Measurements from ENCODE around the gene DHPS.
"Not testable (repeated sequence)": the region's sequence is repeated elsewhere in the genome, so short reads cannot be mapped to it uniquely, and the experiment has no call there.

The DHPS gene

DNA sequence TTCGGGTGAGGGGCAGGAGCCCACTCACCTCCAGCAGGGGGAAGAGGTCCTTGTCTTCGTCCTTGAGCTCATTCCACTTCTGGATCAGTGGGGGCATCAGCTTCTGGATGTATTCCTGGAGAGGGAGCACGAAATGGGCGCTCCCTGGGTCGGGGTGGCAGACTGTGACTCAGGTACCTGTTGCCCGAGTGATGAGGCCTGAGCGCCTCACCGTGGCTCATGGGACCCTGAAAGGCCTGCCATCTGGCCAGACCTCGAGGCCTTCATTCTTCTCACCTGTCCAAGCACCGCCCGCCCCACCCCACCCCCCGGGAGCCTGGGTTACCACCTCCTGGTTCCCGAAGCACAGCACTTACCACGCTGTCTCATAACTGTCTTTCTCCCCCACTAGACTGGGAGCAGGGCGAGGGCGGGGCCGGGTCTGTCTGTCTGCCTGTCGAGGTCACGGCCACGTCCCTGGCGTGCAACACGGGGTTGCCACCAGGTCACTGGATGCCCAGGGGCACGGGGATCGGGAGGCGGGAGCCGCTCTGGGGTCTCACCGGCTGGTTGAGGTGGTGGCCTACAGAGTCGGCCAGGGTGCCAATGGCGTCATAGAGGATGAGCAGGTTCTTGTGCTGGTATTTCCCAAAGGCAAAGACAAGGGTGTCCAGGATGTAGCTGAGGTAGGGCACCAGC, 24.1 kb upstream of the DHPS start:
- FAIRE-seq (no peak), DNase-seq (ENCODE audit: low spot score) (no peak)

DNA sequence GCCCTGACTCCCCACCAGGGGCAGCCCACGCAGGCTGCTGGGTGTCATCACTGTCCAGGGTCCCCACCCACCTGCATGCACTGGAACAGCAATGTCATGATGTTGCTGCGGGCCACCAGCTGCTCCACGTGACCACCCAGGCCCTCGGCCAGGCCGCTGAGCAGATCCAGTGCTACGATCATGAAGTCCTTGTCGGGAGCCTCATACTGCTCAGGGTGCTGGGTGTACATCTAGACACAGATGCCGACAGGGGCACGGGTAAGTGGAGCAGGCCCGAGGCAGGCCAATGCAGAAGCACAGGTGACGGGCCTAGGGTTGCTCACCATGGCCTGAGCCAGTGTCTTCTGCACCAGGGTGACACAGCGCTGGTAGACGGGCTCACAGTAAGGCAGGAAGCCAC, 23.5 kb upstream of the DHPS start:
- no peak for FAIRE-seq
- DNase-seq (ENCODE audit: low spot score), result no peak

DNA sequence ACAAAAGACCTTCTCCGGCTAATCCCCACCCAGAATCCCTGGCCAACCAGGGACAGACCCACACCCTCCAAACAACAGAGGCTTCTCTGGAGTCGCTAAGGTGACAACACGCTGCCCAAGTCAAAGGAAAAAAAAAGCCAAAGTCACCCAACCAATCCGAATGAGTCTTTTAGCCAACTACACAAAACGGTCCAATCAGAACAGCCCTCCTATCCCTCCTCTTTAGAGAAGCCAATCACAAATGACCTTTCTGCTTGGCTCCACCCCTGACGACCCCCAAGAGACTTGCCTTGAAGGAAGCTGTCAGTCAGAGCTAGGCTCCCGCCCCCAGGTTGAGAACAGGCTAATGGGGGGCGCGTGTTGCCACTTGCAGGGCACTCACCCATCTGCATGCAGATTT, 21.4 kb upstream of the DHPS start:
- FAIRE-seq (no peak), DNase-seq (ENCODE audit: low spot score) (peak; percentile 24)

DNA sequence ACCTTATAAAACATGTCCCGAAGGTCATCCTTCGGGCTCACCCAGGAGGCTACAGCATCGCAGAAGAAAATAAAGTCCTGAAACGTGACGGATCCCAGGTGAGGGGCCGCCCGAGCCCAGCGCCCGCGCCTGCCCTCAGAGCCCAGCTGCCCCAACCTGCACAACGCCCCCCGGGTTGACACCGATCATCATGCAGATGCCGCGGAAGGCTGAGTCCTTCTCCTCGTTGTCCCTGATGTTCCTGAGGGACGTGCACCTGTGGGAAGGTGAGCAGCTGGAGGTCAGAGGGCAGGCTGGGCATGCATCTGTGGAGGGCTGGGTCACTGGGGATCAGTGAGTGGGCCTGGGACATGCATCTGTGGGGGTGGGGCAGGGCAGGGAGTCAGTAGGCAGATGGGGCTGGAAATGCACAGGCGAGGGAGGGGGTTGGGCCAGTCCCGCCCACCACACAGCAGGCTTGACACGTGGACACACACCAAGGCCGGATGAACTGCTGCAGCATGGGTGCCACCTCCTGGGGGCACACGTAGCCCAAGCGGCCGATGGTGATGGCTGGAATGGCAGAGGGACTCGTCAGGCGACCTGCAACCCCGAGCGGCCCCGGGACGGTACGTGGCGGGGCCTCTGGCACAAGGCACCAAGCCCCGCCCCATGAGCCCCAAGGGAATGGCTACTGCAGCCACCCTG, 20.1 kb upstream of the DHPS start:
- FAIRE-seq, result no peak
- DNase-seq (ENCODE audit: low spot score), result no peak

DNA sequence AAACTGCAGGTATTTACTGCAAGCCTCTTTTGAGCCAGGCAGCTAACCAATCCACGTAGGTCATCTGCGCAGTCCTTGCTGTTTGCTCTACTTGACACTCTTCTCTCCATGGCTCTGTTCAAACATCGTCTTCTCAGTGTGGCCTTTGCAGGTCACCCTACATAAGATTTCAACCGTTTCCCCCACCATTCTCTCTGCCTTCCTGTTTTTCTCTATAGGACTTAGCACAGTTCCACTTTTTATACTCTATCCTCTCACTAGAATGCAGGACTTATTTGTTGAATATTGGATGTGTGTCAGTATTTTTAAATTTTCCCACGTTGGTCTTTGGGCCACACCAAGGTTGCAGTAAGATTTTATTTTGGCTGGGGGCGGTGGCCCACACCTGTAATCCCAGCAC, 16.5 kb upstream of the DHPS start:
- no peak for FAIRE-seq
- no peak for DNase-seq (ENCODE audit: low spot score)

DNA sequence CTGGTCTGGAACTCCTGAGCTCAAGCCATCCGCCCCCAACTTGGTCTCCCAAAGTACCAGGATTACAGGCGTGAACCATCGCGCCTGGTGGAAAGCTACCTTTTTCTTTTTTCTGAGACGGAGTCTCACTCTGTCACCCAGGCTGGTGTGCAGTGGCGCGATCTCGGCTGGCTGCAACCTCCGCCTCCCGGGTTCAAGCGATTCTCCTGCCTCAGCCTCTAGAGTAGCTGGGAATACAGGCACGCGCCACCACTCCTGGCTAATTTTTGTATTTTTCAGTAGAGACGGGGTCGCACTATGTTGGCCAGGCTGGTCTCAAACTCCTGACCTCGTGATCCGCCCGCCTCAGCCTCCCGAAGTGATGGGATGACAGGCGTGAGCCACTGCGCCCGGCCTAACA, 15.7 kb upstream of the DHPS start:
- not testable (repeated sequence) for DNase-seq (ENCODE audit: low spot score); FAIRE-seq

DNA sequence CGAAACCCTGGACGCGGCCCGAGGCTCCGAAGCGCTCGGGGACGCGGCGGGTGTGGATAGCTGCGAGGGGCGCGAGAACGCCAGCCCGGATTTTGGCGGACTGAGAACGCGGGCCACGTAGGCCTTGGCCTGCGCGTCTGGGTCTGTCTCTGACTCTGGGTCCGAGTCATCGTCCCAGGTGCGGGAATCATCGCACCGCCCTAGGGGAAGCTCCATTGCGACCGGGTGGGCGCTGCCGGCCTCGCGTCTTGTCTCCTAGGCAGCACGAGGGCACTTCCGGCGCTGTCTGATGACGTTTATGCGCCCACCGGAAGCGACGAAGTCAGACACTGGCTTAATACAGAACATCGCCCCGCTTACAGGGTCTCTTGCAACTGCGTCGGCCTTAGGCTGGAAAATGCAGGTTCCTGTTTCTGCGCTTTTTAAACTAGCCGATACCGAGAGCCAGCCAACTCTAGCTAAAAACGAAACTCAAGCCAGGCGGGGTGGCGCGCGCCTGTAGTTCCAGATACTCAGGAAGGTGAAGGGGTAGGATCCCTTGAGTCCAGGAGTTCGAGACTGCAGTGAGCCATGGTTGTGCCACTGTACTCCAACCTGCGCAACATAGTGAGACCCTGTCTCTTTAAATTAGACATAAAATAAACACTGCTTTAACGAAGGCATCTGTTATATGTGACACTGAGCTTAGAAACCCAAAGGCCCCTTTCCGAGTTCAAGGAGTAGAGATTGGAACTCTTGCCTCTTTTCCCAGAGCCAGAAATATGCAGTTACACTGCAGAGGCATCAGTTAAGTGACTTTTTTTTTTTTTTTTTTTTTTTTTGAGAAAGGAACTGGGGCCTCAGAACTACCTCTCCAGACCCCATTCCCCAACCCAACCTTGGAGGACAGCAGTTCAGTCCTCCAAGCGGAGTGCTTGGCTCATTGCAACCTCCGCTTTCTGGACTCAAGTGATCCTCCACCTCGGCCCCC, 15.0 kb upstream of the DHPS start, which contains the start of gene FBXW9:
FBXW9 (minus strand) TSS at position 266 of the 970 bp plus-strand sequence; CDS start at position 216, 50 bp downstream.
- DNase-seq (ENCODE audit: low spot score), result peak; percentile 87
- FAIRE-seq, result no peak

DNA sequence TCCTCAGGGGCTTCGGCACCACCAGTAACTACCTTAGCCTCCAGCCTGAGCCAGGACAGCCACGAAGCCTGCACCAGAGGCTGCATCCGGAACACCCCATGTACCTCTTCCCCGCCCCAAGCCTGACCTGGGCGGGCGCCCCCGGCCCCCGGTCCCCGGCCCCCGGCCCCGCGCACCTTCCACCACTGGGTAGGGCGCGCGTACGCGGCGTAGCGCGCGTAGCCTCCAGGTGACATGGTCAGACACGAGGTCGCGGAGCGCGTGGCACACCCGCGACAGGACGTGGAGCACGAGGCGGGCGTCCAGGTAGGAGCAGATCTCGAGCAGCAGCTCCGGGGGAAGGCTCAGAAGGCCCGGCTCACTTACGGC, 14.3 kb upstream of the DHPS start:
- no peak for DNase-seq (ENCODE audit: low spot score)
- no peak for FAIRE-seq

DNA sequence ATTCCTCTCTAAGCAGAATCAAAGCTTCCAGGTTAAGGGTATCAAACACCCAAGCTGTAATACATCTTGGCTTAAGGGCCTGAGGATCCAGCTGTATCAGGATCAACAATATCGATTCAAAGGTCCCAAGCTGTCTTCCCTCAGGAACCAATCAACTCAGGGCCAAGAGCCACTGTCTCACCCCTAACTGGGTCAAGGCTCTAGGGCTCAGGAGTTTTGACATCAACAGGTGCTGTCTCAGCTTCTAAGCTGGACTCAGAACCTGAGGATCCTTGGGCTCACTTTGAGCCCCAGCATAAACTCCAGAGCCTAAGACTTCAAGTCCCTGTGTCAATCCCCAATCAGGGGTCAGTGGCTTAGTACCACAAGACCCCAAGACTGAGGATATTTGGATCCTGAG, 13.8 kb upstream of the DHPS start:
- DNase-seq (ENCODE audit: low spot score), result no peak
- no peak for FAIRE-seq

DNA sequence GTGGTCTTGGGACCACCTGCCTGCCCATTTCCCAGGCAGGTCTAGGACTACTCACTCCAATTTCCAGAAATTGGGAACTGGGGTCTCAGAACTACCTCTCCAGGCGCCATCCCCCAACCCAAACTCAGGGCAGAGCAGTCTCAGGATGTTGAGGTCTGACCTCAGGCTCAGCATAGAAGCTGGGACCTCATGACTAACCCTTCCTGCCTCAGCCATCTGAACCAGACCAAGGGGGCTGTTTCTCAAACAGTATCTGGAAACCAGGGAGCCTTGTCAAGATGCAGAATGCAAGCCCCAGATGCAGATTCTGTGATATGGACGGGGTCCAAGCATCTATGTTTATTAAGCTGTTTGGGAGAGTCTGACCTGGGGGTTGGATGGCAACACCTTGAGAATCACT, 13.4 kb upstream of the DHPS start:
- FAIRE-seq (no peak), DNase-seq (ENCODE audit: low spot score) (no peak)

DNA sequence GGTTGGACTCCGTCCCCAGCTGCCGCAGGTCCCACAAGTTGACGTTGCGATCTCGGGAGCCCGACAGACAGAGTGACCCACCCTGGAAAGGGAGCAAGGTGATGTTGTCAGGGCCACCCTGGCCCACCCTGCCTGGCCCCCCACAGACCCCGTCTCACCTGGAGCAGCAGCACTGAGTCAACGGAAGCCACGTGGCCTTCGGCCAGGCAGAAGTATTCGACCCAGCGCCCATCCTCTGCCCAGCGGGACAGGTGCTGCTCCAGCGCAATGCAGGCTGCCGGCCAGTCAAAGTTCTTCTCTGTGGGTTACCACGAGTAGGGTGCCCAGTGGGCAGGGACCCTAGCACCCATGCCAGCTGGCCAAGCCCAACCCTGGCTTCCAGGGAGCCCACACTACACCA, 13.0 kb upstream of the DHPS start:
- DNase-seq (ENCODE audit: low spot score) (no peak), FAIRE-seq (no peak)

DNA sequence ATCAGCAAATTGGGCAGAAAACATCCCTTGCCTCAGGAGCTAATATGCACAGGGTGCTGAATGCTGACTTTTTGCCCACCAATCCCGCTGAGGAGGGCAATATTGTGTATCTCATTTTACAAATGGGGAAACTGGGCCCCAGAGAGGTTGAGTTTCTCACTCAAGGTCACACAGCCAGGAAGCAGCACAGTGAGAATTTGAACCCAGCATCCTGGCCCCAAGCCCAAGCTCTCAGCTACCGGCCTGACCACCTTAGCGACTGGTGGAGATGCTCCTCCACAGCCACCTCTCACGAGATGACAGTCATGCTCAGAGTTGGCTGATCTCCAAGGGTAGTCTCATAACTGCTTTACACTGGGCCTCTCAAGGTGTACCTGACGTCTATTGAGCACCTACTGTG, 11.3 kb upstream of the DHPS start:
- no peak for DNase-seq (ENCODE audit: low spot score)
- no peak for FAIRE-seq

DNA sequence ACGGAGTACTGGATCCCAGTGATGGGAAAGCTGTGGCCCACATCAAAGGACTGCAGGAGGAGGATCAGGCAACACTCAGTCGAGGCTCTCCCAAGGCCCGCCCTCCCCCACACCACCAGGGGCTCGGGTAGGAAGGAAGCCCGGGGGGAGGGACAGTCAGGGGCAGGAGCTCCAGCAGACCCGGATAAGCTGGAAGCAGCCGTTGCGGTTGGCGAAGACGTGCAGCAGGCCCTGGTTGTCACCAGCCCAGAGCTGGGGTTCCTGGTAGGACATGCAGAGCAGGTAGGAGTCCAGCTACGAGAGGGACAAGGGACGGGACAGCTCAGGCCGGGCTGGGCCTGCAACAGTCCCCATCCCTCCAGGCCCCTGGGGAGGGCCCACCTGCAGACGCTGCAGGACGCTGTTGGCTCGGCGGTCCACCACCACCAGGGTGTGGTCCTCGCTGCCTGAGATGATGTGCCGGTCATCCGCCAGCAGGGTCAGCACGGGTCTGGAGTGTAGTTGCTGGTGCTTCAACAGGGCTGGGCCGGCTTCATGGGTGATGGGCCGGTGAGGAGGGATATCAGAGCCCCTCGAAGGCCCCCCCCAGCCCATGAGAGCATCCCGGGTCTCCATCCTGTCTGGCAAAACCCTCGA, 8.0 kb upstream of the DHPS start:
- DNase-seq (ENCODE audit: low spot score) (no peak), FAIRE-seq (no peak)

DNA sequence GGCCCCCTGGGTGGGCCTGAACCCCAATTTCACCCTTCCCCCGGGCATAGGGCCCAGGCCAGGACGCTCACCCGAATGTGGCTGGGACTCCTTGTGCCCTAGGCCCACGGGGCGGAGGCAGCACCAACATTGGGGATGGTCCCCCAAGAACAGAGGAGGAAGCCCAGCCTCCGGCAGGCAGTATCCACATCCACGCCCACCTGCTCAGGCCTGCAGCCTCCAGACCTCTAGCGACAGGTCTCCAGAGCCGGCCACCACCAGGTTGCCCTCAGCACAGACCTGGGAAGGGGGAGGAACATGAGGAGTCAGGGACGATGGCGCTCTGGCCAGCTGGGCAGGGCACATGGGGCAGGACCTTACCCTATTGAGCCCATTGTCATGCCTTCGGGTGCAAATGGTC, 7.3 kb upstream of the DHPS start:
- FAIRE-seq, result no peak
- DNase-seq (ENCODE audit: low spot score), result no peak

DNA sequence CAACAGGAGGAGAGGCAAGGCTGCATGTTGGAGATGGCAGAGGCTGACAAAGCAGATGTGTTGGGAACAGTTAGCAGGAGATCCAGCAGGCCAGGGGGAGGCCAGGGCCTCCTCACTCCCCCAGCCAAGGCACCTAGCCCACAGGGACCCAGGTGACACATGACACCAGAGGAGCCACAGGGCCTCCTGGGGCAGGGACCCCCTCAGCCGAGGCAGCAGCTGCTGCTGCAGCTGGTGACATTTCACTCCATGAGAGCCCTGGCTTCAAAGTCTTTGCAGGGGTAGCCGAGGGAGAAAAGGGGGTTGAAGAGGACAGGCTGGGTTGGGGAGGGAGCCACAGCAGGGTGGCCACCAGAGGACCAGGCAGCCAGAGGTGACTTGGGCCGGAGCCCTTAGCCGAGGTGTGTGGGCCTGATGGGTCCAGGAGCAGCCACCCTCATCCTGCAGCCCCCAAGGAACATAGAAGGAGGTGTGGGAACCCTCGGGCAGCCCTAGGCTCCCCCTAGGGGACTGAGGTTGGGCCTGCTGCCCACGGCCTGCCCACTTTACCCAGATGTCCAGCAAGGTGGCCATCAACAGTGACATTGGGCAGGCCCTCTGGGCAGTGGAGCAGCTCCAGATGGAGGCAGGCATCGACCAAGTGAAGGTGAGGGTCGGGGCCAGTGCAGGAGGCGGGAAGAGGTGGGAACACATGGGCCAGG, 6.0 kb upstream of the DHPS start, which contains the start of gene GNG14:
GNG14 (plus strand) TSS at position 503 of the 701 bp plus-strand sequence; CDS start at position 554, 51 bp downstream.
- FAIRE-seq (no peak), DNase-seq (ENCODE audit: low spot score) (no peak)

DNA sequence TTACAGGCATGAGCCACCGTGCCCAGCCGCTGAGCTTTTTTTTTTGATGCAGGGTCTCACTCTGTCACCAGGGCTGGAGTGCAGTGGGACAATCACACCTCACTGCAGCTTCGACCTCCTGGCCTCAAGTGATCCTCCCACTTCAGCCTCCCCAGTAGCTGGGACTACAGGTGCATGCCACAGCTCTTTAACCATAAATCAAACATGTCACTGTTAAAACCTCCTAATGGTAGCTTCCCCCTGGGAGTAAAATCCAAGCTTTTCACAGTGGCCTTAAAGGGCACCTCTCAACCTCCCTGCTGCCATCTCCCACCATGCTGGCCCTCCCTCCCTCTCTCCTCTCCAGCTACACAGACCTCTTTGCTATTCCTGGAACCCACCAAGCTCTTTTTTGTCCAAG, 4.2 kb upstream of the DHPS start:
- no peak for DNase-seq (ENCODE audit: low spot score)
- FAIRE-seq, result no peak

DNA sequence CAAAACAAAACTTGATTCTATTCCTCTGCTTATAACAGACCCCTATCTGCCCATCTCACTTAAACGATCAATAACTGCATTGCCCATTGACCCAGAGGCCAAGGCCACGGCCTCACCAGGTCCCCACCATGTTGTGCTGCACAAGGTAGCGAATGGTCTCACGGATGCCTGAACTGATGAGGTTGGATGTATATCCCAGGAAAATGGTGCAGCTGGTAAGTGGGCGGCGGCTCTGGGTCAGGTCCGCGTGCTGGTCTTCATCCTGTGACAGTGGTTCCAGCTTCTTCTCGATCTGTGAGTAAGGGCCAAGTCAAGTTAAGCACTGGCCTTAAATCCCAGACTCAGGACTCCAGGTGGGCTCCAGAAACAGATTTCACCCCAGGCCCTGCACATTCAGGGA, 1.6 kb downstream of the DHPS start:
- DNase-seq (ENCODE audit: low spot score), result no peak
- FAIRE-seq, result no peak

DNA sequence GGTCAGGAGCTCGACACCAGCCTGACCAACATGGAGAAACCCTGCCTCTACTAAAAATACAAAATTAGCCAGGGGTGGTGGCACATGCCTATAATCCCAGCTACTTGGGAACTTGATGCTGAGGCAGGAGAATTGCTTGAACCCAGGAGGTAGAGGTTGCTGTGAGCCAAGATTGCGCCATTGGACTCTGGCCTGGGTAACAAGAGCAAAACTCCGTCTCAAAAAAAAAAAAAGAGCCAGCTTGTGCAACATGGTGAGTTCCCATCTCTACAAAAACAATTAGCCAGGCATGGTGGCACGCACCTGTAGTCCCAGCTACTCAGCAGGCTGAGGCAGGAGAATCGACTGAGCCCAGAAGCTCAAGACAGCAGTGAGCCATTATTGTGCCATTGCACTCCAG, 3.6 kb downstream of the DHPS start:
- FAIRE-seq; DNase-seq (ENCODE audit: low spot score): not testable (repeated sequence)

DNA sequence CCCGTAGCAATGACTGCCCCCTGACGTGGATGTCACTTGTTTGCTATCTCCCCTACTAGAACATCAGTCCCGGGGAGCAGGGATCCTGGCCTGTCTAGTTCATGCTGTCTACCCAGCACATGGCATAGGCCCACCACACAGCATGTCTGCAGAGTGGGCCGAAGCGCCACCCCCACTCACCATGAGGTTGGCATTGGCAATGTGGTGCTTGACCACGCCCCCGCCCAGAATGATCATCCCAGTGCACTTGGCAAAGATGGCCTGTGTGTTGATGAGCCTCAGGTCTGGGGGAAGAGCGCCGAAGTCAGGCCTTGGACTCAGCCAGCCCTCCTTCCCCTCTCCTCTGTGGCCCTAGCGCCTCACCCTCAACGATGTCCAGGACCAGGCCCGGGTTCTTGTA, 4.8 kb downstream of the DHPS start:
- no peak for FAIRE-seq
- DNase-seq (ENCODE audit: low spot score), result no peak

DNA sequence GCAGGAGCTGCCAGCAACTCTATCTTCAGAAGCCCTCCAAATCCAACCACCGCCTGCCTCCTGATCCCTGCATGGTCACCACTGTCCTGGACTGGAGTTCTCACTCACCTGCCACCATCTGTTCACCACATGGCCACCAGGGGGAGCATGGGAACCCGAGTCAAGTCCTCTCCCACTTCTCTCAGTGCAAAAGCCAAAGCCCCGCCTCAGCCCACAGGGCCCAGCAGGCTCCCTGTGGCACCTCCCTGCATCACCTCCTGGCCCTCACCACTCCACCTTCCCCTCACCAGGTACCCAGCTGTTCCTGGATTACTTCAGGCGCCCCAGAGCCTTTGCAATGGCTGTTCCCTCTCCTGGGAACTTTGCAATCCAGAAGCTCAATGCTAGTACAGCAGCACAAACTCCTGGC, 5.3 kb downstream of the DHPS start:
- FAIRE-seq, result no peak
- DNase-seq (ENCODE audit: low spot score), result peak; percentile 75

DNA sequence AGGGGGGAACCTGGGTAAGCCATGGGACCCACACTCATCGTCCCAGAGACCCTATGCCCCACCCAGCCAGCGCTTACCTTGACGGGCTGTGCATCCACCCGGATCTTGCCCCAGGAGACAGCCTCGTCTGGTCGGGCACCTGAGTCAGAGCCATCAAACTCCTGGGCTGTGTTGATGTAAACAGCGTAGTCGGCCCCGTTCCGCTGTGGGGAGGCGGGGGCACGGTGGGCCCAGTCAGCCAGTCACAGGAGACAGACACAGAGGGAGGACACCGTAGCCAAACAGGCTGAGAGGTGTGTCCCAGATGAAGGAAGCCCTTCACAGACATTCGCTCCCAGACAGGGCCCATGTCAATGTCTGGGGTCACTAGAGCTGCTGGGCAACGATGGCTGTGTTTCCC, 5.7 kb downstream of the DHPS start:
- FAIRE-seq, result no peak

More for the DNA sequence above, 5.7 kb downstream of the DHPS start:
- no peak for DNase-seq (ENCODE audit: low spot score)

Measured in urothelium cell line (cell line).